NCI-H1436 (cell line): ENCODE results near the gene DNAH10.

Source experiments
- DNase-seq: peaks from one replicate; lab custom pipeline; 2025; lab: John Stamatoyannopoulos, UW

The DNAH10 gene

GRCh38 chr12:123843912-123844748 is 82.0 kb downstream of the DNAH10 start:
- DNase-seq, result no peak

- DNase-seq, result no peak
Observed at GRCh38 chr12:123845881-123846280, 83.8 kb downstream of the DNAH10 start.

GRCh38 chr12:123846340-123846739 is 84.2 kb downstream of the DNAH10 start:
- DNase-seq, result no peak

- no peak for DNase-seq
Observed at GRCh38 chr12:123847019-123847418, 84.9 kb downstream of the DNAH10 start.

GRCh38 chr12:123847876-123848275 is 85.8 kb downstream of the DNAH10 start:
- no peak for DNase-seq

- DNase-seq, result no peak
Observed at GRCh38 chr12:123849517-123849916, 87.4 kb downstream of the DNAH10 start.

- no peak for DNase-seq
Observed at GRCh38 chr12:123850246-123851134, 88.4 kb downstream of the DNAH10 start.

GRCh38 chr12:123853396-123854070 is 91.4 kb downstream of the DNAH10 start:
- no peak for DNase-seq

GRCh38 chr12:123854232-123854631 is 92.1 kb downstream of the DNAH10 start:
- DNase-seq, result no peak

- DNase-seq, result no peak
Observed at GRCh38 chr12:123854918-123855317, 92.8 kb downstream of the DNAH10 start.

GRCh38 chr12:123856681-123857080 is 94.6 kb downstream of the DNAH10 start:
- DNase-seq, result no peak

- DNase-seq, result no peak
Observed at GRCh38 chr12:123858176-123858575, 96.1 kb downstream of the DNAH10 start.

GRCh38 chr12:123859035-123859434 is 96.9 kb downstream of the DNAH10 start:
- DNase-seq, result no peak

- no peak for DNase-seq
Observed at GRCh38 chr12:123860377-123860776, 98.3 kb downstream of the DNAH10 start.

GRCh38 chr12:123861392-123861791 is 99.3 kb downstream of the DNAH10 start:
- DNase-seq, result no peak

- no peak for DNase-seq
Observed at GRCh38 chr12:123867141-123867540, 105.0 kb downstream of the DNAH10 start.

GRCh38 chr12:123868791-123869190 is 106.7 kb downstream of the DNAH10 start:
- no peak for DNase-seq

GRCh38 chr12:123873793-123874192 is 111.7 kb downstream of the DNAH10 start:
- no peak for DNase-seq

- no peak for DNase-seq
Observed at GRCh38 chr12:123877968-123878367, 115.9 kb downstream of the DNAH10 start.

GRCh38 chr12:123879101-123879500 is 117.0 kb downstream of the DNAH10 start:
- no peak for DNase-seq

GRCh38 chr12:123879691-123880090 is 117.6 kb downstream of the DNAH10 start:
- no peak for DNase-seq

GRCh38 chr12:123882161-123882705 is 120.1 kb downstream of the DNAH10 start:
- DNase-seq, result no peak
